ENCODE results near the gene ADCY2. TPM values are rescaled to one million over a fixed set of nuclear protein-coding genes. Genes with fewer than 3 reads are reported as not detected.

The ADCY2 gene
- total and polyA plus RNA-seq, 9 of the 15 experiments (the other 6 are each of a cell fraction or from before 2014, with no cell fraction given) = 0.01 to 0.15 (median 0.03) TPM; not detected in 5

GRCh38 chr5:7834982-7835381 lies 439.0 kb downstream of the ADCY2 start:
- in situ Hi-C loops (cut with MboI) = no loop called here
- Histone ChIP-seq H3K9ac (ENCODE audit: insufficient read depth in 1 of 2, low read depth in 2 of 2, low read length in 2 of 2) (no peak overlapping the region), H3K4me2 (ENCODE audit: insufficient read depth, low read length) (no peak overlapping the region), H2AFZ (ENCODE audit: low read depth, low read length) (no peak overlapping the region), H3K4me1 (replicated peaks in 1 of 2; ENCODE audit: control insufficient read depth in 2 of 2, insufficient read depth in 2 of 2, low read length in 2 of 2) (no peaks in the 10 kb centered on the region), H3K27ac (ENCODE audit: extremely low read depth, low read depth, low read length) (no peak overlapping the region), H3K27me3 (ENCODE audit: control insufficient read depth in 2 of 2, insufficient read depth in 2 of 2, low read length in 2 of 2) (peaks cover 2 to 10% of the 10 kb centered on the region in 2 experiments; a peak in 1 of 5 replicates), H4K20me1 (replicated peaks; ENCODE audit: control insufficient read depth, insufficient read depth, low read length) (no peaks in the 10 kb centered on the region), H3K36me3 (ENCODE audit: control insufficient read depth, insufficient read depth, low read length) (no peaks in the 10 kb centered on the region), H3K9me3 (replicated peaks; ENCODE audit: control insufficient read depth, insufficient read depth, low read depth, low read length) (no peaks in the 10 kb centered on the region), H3K79me2 (ENCODE audit: control insufficient read depth, insufficient read depth, low read length) (no peaks in the 10 kb centered on the region), H3K9me1 (ENCODE audit: control insufficient read depth, insufficient read depth, low read length) (no peaks in the 10 kb centered on the region), H3K4me3 (no peak overlapping the region)
- 2% methylated on average over 4 of the region's 4 CpGs for whole genome bisulfite sequencing (ENCODE audit: insufficient coverage, low coverage, missing lambda C conversion rate)
- TF ChIP-seq CREB3 (tag; conservative IDR thresholded peaks at IDR 0.05; ENCODE audit: low read depth) = no peak
- no peak for TF ChIP-seq ELF2 (CRISPR knock-in tag; IDR thresholded peaks at IDR 0.05)
- TF ChIP-seq, protein P1, sequence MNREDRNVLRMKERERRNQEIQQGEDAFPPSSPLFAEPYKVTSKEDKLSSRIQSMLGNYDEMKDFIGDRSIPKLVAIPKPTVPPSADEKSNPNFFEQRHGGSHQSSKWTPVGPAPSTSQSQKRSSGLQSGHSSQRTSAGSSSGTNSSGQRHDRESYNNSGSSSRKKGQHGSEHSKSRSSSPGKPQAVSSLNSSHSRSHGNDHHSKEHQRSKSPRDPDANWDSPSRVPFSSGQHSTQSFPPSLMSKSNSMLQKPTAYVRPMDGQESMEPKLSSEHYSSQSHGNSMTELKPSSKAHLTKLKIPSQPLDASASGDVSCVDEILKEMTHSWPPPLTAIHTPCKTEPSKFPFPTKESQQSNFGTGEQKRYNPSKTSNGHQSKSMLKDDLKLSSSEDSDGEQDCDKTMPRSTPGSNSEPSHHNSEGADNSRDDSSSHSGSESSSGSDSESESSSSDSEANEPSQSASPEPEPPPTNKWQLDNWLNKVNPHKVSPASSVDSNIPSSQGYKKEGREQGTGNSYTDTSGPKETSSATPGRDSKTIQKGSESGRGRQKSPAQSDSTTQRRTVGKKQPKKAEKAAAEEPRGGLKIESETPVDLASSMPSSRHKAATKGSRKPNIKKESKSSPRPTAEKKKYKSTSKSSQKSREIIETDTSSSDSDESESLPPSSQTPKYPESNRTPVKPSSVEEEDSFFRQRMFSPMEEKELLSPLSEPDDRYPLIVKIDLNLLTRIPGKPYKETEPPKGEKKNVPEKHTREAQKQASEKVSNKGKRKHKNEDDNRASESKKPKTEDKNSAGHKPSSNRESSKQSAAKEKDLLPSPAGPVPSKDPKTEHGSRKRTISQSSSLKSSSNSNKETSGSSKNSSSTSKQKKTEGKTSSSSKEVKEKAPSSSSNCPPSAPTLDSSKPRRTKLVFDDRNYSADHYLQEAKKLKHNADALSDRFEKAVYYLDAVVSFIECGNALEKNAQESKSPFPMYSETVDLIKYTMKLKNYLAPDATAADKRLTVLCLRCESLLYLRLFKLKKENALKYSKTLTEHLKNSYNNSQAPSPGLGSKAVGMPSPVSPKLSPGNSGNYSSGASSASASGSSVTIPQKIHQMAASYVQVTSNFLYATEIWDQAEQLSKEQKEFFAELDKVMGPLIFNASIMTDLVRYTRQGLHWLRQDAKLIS (CRISPR knock-in tag; IDR thresholded peaks at IDR 0.05) = no peak
- no peak for TF ChIP-seq U2AF2 (optimal IDR thresholded peaks at IDR 0.05; ENCODE audit: low read depth, low read length)
- no peak for TF ChIP-seq RBM25 (IDR thresholded peaks at IDR 0.05; ENCODE audit: low read depth, low read length, severe bottlenecking)
- TF ChIP-seq ZNF316 (IDR thresholded peaks at IDR 0.05) = peak; percentile 57
- TF ChIP-seq C11orf30 (IDR thresholded peaks at IDR 0.05; ENCODE audit: low read depth) = peak; percentile 45; the same call in 1 of the 2 replicates
- peak; percentile 39; the same call in 1 of the 2 replicates for TF ChIP-seq MAFG (tag; conservative IDR thresholded peaks at IDR 0.05)
- TF ChIP-seq NR4A1 (CRISPR knock-in tag; IDR thresholded peaks at IDR 0.05) = no peak
- TF ChIP-seq NR4A1 (tag; IDR thresholded peaks at IDR 0.05) = no peak
- BruUV-seq (replicated peaks) = no TSS peak
- DNase-seq (ENCODE audit: extremely low read depth in 1 of 4, low spot score in 3 of 4) (no peak), FAIRE-seq (no peak), ATAC-seq (no peak)
- ChIA-PET CTCF (ENCODE audit: low intra/inter-chr PET ratio) (no interaction called here), POLR2A (interaction anchor here (1.0 kb wide), 1 partner anchor 11 kb away, joined by 3 read pairs; no protein-coding TSS in a partner anchor)
- intact Hi-C loops (cut with micrococcal nuclease) = no loop called here

Data from K562 (cell line).